GM12878 (cell line): ENCODE measurements around the gene CASTOR1. TPM values are rescaled to one million over a fixed set of nuclear protein-coding genes. Genes with fewer than 3 reads are reported as not detected.

Source experiments
- ATAC-seq: fragments of 200-7000 bp; cut with Tn5 transposase; 3 replicates; pipeline ENCODE4 v1.9.1; 2020; ENCODE audit warnings: mild to moderate bottlenecking, moderate library complexity
- BruUV-seq: library from RNA; stranded (reverse); fragments of 400-500 nt; replicated peaks from 2 replicates; lab custom pipeline; 2021; lab: Mats Ljungman, UMichigan
- CTCF ChIA-PET: fragments of 300-600 bp; sonication (Branson Sonifier 250); formaldehyde crosslinking; extraction: SDS; loops from one replicate; lab custom pipeline; 2021; ENCODE audit warnings: inconsistent platforms; lab: Yijun Ruan, JAX
- POLR2A ChIA-PET: fragments of 350-600 bp; formaldehyde crosslinking; extraction: SDS; loops from one replicate; lab custom pipeline; 2021; ENCODE audit warnings: inconsistent platforms; lab: Charles Lee
- RAD21 ChIA-PET: fragments of 300-600 bp; sonication (Branson Sonifier 250); formaldehyde crosslinking; loops from one replicate; lab custom pipeline; 2023; ENCODE audit warnings: antibody characterized with exemption; ENCODE audit not compliant: unreplicated experiment; lab: Charles Lee
- SMC1A ChIA-PET: fragments of 300-600 bp; sonication (Branson Sonifier 250); formaldehyde crosslinking; loops from one replicate; lab custom pipeline; 2023; ENCODE audit not compliant: unreplicated experiment, uncharacterized antibody; lab: Charles Lee
- DNase-seq: peaks from one replicate; pipeline ENCODE4 v3.0.0-alpha.2; 2011; ENCODE audit warnings: low read depth, low spot score
- FAIRE-seq: peaks from 3 replicates; lab custom pipeline; 2011; peaks lifted over from hg19 to GRCh38; lab: Jason Lieb, UNC
- H2AFZ ChIP-seq: 2 replicates; pipeline ENCODE4 v1.6.0; 2011; ENCODE audit warnings: low read depth, low read length, control low read depth; ENCODE audit not compliant: control insufficient read depth
- H3K27ac ChIP-seq: 2 replicates; pipeline ENCODE4 v1.5.1; 2011; ENCODE audit warnings: control low read depth; ENCODE audit not compliant: control insufficient read depth, insufficient read depth
- H3K27me3 ChIP-seq, 2 experiments: replicated peaks in 1 of 2; 2 replicates each; pipeline versions ENCODE4 v1.6.0 to v1.6.1; 2011; ENCODE audit warnings: low read length in 1 of 2; ENCODE audit not compliant: control insufficient read depth in 2 of 2, insufficient read depth in 2 of 2
- H3K36me3 ChIP-seq, 2 experiments: 2 replicates each; pipeline ENCODE4 v1.5.1; 2011; ENCODE audit warnings: low read length in 1 of 2; ENCODE audit not compliant: control insufficient read depth in 2 of 2, insufficient read depth in 2 of 2
- H3K4me1 ChIP-seq: 2 replicates; pipeline ENCODE4 v1.6.1; 2011; ENCODE audit warnings: mild to moderate bottlenecking, low read length, moderate library complexity, mixed read lengths; ENCODE audit not compliant: control insufficient read depth, insufficient read depth
- H3K4me2 ChIP-seq: 2 replicates; pipeline ENCODE4 v1.6.0; 2011; ENCODE audit warnings: control low read depth; ENCODE audit not compliant: control insufficient read depth, insufficient read depth
- H3K4me3 ChIP-seq: fragments of 200-600 bp; sonication (generic); 2 replicates; pipeline ENCODE4 v1.5.1; 2016
- H3K79me2 ChIP-seq: 2 replicates; pipeline ENCODE4 v1.6.0; 2011; ENCODE audit warnings: low read length; ENCODE audit not compliant: control insufficient read depth, insufficient read depth
- H3K9ac ChIP-seq: 2 replicates; pipeline ENCODE4 v1.8.0; 2011; ENCODE audit warnings: low read length, control low read depth, mixed read lengths; ENCODE audit not compliant: control insufficient read depth, insufficient read depth
- H3K9me3 ChIP-seq: replicated peaks from 3 replicates; pipeline ENCODE4 v1.5.1; 2011; ENCODE audit warnings: mild to moderate bottlenecking, low read length; ENCODE audit not compliant: control insufficient read depth, insufficient read depth
- H4K20me1 ChIP-seq: 2 replicates; pipeline ENCODE4 v1.6.0; 2011; ENCODE audit not compliant: control insufficient read depth, insufficient read depth
- BRCA1 ChIP-seq: IDR thresholded peaks from 2 replicates; pipeline ENCODE4 v1.6.1; 2011; ENCODE audit warnings: low read depth, low read length, improper control_type of control experiment
- CBFB ChIP-seq: IDR thresholded peaks from 2 replicates; pipeline ENCODE4 v1.6.1; 2016; ENCODE audit warnings: antibody characterized with exemption, low read depth
- CBX5 ChIP-seq: sonication (generic); IDR thresholded peaks from 2 replicates; pipeline ENCODE4 v1.6.1; 2016; ENCODE audit warnings: low read depth, moderate library complexity, mild to moderate bottlenecking, inconsistent platforms
- GABPA ChIP-seq: IDR thresholded peaks from 2 replicates; pipeline ENCODE4 v1.6.1; 2014; ENCODE audit warnings: antibody characterized with exemption, low read depth, mild to moderate bottlenecking, inconsistent platforms
- KLF5 ChIP-seq: fragments of 450-650 bp; IDR thresholded peaks from 2 replicates; pipeline ENCODE4 v1.6.1; 2014; ENCODE audit warnings: mild to moderate bottlenecking; ENCODE audit not compliant: partially characterized antibody
- SIX5 ChIP-seq: IDR thresholded peaks from 2 replicates; pipeline ENCODE4 v1.6.1; 2011; ENCODE audit warnings: mild to moderate bottlenecking, low read depth, low read length, moderate library complexity; ENCODE audit not compliant: severe bottlenecking
- SMARCA5 ChIP-seq: fragments of 450-650 bp; IDR thresholded peaks from 2 replicates; pipeline ENCODE4 v1.6.1; 2017; ENCODE audit warnings: mild to moderate bottlenecking
- SUPT20H ChIP-seq: IDR thresholded peaks from 2 replicates; pipeline ENCODE4 v1.6.1; 2011; ENCODE audit warnings: low read depth, mild to moderate bottlenecking, low read length, moderate library complexity, borderline replicate concordance; ENCODE audit not compliant: control insufficient read depth
- ZNF384 ChIP-seq: IDR thresholded peaks from 2 replicates; pipeline ENCODE4 v1.6.1; 2012; ENCODE audit warnings: low read depth, mild to moderate bottlenecking, low read length, improper control_type of control experiment, borderline replicate concordance
- WGBS: methylation state at CpG from one replicate; pipeline ENCODE4 v1.1.6; 2016; ENCODE audit warnings: low lambda C conversion rate; ENCODE audit not compliant: insufficient replicate concordance, insufficient coverage; ENCODE audit errors: missing lambda C conversion rate; 5-methylcytosine and 5-hydroxymethylcytosine counted together
- in situ Hi-C: fragments of 300-500 bp; cut with MboI; formaldehyde crosslinking; loops from 9 replicates; pipeline ENCODE4 v1.14.3; 2018; ENCODE audit warnings: mixed read lengths
- intact Hi-C: fragments of 100-400 bp; cut with micrococcal nuclease; formaldehyde crosslinking; loops from one replicate; pipeline ENCODE4 v1.14.2; 2022; ENCODE audit not compliant: unreplicated experiment
- polyA plus RNA-seq, 11 experiments: library from polyadenylated mRNA; depleted of rRNA in 4 of 11; unstranded in 6 of 11; stranded (reverse) in 5 of 11; fragments of >200 nt; fragmentation: Nextera tagmentation in 4 of 11; fragmentation: Illumina TruSeq in 1 of 11; extraction: Ambion mirVana in 4 of 11; extraction: Trizol in 1 of 11; gene quantifications; 1 replicate in 1 of 11; 2 replicates in 10 of 11; pipeline versions ENCODE4 v1.2.1 to v1.2.3, GENCODE V29; 2011 to 2016; ENCODE audit warnings: inconsistent platforms in 2 of 11, missing spikeins in 2 of 11, low read depth in 1 of 11
- total RNA-seq, 4 experiments: library from RNA; depleted of rRNA in 3 of 4; stranded (reverse); fragments of >200 nt in 3 of 4; fragmentation: Illumina TruSeq in 1 of 4; extraction: Trizol in 1 of 4; gene quantifications; 2 replicates each; pipeline versions ENCODE4 v1.2.1 to v1.2.3, GENCODE V29; 2013 to 2021
- TF ChIP-seq, protein P1 (sequence below): IDR thresholded peaks from 2 replicates; pipeline ENCODE4 v1.6.1; 2011; ENCODE audit warnings: borderline replicate concordance, low read depth, mild to moderate bottlenecking, moderate library complexity, low read length; ENCODE audit not compliant: insufficient read depth, poor library complexity, severe bottlenecking
- TF ChIP-seq, protein P2 (sequence below): fragments of 450-650 bp; formaldehyde crosslinking; IDR thresholded peaks from 2 replicates; pipeline ENCODE4 v1.4.0; 2020; ENCODE audit warnings: mild to moderate bottlenecking, moderate library complexity
- TF ChIP-seq, protein P3 (sequence below): IDR thresholded peaks from 2 replicates; pipeline ENCODE4 v1.6.1; 2012; ENCODE audit warnings: low read depth, low read length, improper control_type of control experiment

CASTOR1 gene
- total and polyA plus RNA-seq, 10 of the 15 experiments (the other 5 are each of a cell fraction or from before 2014, with no cell fraction given) = 0.31 to 9.1 (median 3.3) TPM

- intact Hi-C loops = loop anchor here (10.0 kb wide), 1 partner anchor 201 kb away; no protein-coding TSS in a partner anchor
- in situ Hi-C loops = no loop called here
- no peak for DNase-seq
Measured at GRCh38 chr22:30283342-30283741, 6.0 kb downstream of the CASTOR1 start.

More at GRCh38 chr22:30283342-30283741, 6.0 kb downstream of the CASTOR1 start:
- BruUV-seq = no TSS peak
- Histone ChIP-seq H3K9me3 (no peaks in the 10 kb centered on the region), H3K27me3 (no peaks in the 10 kb centered on the region; a peak in 1 of 4 replicates), H3K4me1 (peaks cover 5% of the 10 kb centered on the region; the same call in 1 of the 2 replicates), H3K4me3 (no peak overlapping the region), H3K79me2 (no peaks in the 10 kb centered on the region), H3K36me3 (no peaks in the 10 kb centered on the region), H3K4me2 (no peak overlapping the region), H4K20me1 (no peaks in the 10 kb centered on the region), H3K9ac (no peak overlapping the region), H2AFZ (no peak overlapping the region), H3K27ac (no peak overlapping the region)
- ChIA-PET CTCF (interaction anchor here (0.5 to 10.5 kb wide), 5 partner anchors 19 to 735 kb away, joined by 4 to 436 read pairs (median 40); partner anchors contain the start of gene RNF215), SMC1A (interaction anchor here (0.9 to 1.4 kb wide), 2 partner anchors 20 to 141 kb away, joined by 3 to 5 read pairs; no protein-coding TSS in a partner anchor), RAD21 (interaction anchor here (0.8 to 1.0 kb wide), 3 partner anchors 20 to 201 kb away, joined by 3 to 4 read pairs (median 4); partner anchors contain the start of gene RNF215), POLR2A (interaction anchor here (0.6 kb wide), 1 partner anchor 20 kb away, joined by 3 read pairs; no protein-coding TSS in a partner anchor)
- FAIRE-seq (no peak), ATAC-seq (no peak)
- 45% methylated on average over 4 of the region's 4 CpGs for WGBS
- no peak for TF ChIP-seq CBX5
- TF ChIP-seq, protein P1, sequence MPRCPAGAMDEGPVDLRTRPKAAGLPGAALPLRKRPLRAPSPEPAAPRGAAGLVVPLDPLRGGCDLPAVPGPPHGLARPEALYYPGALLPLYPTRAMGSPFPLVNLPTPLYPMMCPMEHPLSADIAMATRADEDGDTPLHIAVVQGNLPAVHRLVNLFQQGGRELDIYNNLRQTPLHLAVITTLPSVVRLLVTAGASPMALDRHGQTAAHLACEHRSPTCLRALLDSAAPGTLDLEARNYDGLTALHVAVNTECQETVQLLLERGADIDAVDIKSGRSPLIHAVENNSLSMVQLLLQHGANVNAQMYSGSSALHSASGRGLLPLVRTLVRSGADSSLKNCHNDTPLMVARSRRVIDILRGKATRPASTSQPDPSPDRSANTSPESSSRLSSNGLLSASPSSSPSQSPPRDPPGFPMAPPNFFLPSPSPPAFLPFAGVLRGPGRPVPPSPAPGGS = no peak
- TF ChIP-seq ZNF384 = no peak
- TF ChIP-seq KLF5 = no peak
- no peak for TF ChIP-seq CBFB
- TF ChIP-seq GABPA = no peak
- no peak for TF ChIP-seq SMARCA5
- no peak for TF ChIP-seq BRCA1
- no peak for TF ChIP-seq SIX5
- TF ChIP-seq SUPT20H = no peak
- TF ChIP-seq, protein P2, sequence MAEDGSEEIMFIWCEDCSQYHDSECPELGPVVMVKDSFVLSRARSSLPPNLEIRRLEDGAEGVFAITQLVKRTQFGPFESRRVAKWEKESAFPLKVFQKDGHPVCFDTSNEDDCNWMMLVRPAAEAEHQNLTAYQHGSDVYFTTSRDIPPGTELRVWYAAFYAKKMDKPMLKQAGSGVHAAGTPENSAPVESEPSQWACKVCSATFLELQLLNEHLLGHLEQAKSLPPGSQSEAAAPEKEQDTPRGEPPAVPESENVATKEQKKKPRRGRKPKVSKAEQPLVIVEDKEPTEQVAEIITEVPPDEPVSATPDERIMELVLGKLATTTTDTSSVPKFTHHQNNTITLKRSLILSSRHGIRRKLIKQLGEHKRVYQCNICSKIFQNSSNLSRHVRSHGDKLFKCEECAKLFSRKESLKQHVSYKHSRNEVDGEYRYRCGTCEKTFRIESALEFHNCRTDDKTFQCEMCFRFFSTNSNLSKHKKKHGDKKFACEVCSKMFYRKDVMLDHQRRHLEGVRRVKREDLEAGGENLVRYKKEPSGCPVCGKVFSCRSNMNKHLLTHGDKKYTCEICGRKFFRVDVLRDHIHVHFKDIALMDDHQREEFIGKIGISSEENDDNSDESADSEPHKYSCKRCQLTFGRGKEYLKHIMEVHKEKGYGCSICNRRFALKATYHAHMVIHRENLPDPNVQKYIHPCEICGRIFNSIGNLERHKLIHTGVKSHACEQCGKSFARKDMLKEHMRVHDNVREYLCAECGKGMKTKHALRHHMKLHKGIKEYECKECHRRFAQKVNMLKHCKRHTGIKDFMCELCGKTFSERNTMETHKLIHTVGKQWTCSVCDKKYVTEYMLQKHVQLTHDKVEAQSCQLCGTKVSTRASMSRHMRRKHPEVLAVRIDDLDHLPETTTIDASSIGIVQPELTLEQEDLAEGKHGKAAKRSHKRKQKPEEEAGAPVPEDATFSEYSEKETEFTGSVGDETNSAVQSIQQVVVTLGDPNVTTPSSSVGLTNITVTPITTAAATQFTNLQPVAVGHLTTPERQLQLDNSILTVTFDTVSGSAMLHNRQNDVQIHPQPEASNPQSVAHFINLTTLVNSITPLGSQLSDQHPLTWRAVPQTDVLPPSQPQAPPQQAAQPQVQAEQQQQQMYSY (CRISPR knock-in tag) = no peak
- TF ChIP-seq, protein P3, sequence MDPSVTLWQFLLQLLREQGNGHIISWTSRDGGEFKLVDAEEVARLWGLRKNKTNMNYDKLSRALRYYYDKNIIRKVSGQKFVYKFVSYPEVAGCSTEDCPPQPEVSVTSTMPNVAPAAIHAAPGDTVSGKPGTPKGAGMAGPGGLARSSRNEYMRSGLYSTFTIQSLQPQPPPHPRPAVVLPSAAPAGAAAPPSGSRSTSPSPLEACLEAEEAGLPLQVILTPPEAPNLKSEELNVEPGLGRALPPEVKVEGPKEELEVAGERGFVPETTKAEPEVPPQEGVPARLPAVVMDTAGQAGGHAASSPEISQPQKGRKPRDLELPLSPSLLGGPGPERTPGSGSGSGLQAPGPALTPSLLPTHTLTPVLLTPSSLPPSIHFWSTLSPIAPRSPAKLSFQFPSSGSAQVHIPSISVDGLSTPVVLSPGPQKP = no peak
